A172 (cell line): ENCODE data around the gene RTN4RL1. TPM values are rescaled to one million over a fixed set of nuclear protein-coding genes. Genes with fewer than 3 reads are reported as not detected.

Experiments used
- DNase-seq: peaks from one replicate; pipeline ENCODE4 v3.0.0-alpha.2; 2015; ENCODE audit warnings: low spot score
- total RNA-seq: library from RNA; depleted of rRNA; stranded (reverse); fragments of >200 nt; shearing (Covaris generic); gene quantifications from 2 replicates; pipeline ENCODE4 v1.2.3, GENCODE V29; 2014; rRNA removed

The RTN4RL1 gene, protein sequence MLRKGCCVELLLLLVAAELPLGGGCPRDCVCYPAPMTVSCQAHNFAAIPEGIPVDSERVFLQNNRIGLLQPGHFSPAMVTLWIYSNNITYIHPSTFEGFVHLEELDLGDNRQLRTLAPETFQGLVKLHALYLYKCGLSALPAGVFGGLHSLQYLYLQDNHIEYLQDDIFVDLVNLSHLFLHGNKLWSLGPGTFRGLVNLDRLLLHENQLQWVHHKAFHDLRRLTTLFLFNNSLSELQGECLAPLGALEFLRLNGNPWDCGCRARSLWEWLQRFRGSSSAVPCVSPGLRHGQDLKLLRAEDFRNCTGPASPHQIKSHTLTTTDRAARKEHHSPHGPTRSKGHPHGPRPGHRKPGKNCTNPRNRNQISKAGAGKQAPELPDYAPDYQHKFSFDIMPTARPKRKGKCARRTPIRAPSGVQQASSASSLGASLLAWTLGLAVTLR
- 1.7 and 2.2 TPM in 2 replicates for total RNA-seq

GRCh38 chr17:2025220-2025621 lies at the start of gene RTN4RL1:
Gene RTN4RL1 (minus strand): TSS chr17:2025334. CDS start chr17:2024865, 469 bp downstream.
- DNase-seq, result peak; percentile 62

DNA sequence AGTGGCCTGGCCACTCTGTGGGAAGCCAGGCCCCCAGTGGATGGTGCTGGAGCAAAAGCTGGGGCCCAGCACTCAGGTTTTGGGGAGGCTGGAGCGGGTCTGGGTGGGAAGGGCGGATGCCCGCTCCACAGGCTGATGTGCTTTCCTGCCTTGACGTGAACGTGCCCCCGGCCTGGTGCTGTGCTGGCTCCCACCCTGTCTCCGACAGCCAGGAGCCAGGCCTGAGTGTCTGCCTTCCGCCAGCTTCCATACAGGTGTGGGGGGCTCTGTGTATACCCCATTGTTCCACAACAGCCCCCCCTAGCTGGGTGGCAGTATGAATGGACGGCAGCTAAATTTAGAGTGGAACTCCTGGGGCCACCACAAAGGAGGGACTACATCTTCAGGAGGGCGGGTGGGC lies 49.8 kb upstream of the RTN4RL1 start:
- DNase-seq, result no peak

DNA sequence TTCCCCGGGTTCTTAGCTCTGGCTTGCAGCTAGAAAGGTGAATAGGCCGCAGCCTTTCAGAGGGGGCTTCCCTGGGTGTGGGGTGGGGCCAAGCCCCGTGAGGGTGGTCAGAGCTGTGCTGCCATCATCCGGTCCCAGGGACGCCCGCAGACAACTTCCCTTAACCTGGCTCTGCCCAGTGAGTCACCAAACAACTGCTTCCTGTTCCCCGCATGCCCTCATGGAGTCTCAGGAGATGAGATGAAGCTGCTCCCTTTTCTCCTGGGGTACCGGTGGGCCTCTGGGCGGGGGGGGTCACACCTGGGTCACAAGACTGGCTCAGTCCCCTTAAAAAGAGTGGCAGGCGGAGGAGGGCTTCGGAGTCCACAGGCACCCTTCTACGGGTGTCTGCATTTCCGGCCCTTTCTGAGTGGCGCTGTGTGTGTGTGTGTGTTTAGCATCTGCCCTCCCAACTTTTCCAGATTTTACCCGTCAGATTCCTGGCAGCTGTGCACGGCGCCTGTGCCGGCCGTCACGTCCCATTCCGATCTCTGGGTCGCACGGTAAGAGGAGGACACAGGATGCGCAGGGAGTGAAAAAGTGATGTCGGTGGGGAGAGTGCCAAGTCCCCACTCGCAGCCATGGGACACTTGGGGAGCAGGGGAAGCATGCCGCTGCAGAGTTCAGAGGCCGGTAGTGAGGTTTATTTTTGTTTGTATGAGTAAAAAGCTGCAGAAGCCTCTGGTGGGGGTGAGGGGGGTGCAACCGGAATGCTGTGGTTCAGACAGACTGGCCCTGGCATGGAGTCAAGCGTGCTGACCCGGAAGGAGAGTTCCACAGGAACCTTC lies 46.5 kb upstream of the RTN4RL1 start:
- peak; percentile 62 for DNase-seq

GRCh38 chr17:2071024-2071385 lies 45.9 kb upstream of the RTN4RL1 start:
- DNase-seq, result no peak

- no peak for DNase-seq
These were observed 45.3 kb upstream of the RTN4RL1 start for GRCh38 chr17:2070241-2071023.

DNA sequence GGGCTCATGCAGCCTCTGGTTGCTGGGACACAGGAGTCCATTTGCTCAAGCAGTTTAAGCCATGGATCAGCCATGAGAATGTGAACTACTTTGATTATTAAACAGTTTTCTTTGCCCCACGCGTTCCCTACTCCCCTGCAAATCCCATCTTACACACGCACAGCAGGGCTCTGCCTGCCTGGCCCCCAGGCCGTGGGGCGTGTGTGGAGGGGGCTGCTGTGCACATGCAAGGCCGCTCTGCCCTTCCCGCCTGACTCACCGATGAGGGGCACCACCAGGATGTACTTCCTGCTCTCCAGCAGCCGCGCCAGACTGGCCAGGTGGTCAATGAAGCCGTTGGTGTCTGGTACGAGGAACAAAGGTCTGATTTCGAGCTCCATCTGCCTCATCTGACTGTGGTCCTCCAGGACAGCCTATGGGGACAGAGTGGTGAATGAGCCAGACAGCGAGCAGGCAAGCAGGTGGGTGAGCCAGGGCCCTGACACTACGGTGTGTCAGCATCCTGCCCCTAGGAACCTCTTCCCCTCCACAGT lies 43.5 kb upstream of the RTN4RL1 start:
- peak; percentile 87 for DNase-seq

GRCh38 chr17:2068031-2068518 lies 42.9 kb upstream of the RTN4RL1 start:
- peak; percentile 51 for DNase-seq

DNA sequence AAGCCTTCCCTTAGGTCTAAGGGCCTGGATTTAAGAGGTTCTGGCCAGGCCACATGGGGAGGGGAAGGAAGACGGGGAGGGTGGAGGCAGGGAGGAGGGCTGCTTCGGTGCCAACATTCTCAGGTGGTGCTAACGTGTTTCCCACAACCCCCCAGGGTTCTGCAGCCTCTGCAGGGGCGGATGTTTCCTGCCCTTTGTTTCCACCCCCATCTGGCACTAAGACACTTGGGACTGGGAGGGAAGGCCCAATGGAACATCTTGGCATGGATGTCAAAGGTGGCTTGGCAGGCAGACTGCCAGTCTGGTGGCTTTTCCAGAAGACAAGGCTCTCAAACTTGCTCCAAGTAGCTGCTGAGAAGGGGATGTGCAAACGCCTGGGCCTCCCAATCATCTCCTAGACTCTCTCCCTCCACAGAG lies 42.5 kb upstream of the RTN4RL1 start:
- peak; percentile 83 for DNase-seq

DNA sequence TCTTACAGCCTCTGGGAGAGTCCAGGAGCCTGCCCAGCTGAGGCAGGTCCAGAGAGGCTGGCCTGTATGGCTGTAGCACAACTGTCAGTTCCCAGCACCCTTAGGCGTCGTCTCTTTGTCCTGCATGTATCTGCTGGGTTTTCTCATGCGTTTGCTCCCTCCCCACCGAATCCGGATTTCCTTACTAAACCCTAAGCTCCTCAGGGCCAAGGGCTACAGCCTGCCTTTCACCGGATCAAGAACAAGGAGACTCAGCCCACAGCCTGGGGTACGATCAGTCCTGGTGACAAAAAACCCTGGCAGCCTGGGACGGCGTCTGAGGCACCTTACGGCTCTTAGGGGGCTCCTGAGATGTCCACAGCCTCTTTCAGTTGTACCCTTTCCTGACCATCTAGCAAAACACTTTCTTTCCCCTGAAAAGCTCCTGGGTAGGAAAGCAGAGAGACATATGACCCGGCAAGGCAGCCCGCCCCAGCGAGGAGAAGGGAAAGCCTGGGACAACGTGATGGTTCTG lies 42.0 kb upstream of the RTN4RL1 start:
- no peak for DNase-seq

GRCh38 chr17:2065949-2066400 lies 40.8 kb upstream of the RTN4RL1 start:
- no peak for DNase-seq

DNA sequence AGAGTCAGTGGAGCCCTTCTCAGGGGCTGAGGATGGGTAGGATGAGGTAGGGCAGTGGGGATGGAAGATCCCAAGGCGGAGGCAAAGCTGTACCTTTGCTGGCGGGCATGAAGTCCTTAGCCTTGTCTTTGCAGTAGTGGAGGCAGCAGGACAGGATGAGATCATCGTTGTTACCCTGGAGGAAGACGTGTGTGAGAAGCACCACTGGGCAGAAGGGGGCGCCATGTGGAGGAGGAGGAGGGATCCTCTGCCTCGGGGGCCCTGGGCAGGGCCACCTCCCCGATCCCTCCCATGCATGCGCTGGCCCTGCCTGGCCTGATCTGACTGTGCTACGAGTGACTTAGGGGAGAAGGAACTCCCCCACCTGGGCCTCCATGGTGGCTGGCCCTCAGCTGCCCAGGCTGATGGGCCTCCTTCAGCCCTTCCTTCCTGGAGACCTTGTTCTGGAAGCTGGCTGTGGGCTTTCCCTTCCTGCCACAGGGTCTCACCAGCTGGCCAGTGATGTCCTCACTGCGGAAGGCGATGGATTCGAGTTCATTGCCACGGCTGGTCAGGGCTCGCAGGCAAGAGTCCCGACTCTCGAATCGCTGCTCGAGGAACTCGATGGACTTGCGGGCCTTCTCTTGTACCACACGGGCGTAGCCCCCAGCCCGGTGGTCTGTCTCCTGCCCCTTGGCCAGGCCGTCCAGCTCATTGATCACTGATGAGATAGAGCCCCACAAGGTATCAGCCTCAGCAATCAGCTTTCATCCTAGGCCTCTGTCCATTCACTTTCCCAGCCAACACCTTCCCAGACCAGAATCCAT lies 40.0 kb upstream of the RTN4RL1 start:
- DNase-seq, result peak; percentile 54

- no peak for DNase-seq
These were observed 39.4 kb upstream of the RTN4RL1 start for GRCh38 chr17:2064520-2064971.

DNA sequence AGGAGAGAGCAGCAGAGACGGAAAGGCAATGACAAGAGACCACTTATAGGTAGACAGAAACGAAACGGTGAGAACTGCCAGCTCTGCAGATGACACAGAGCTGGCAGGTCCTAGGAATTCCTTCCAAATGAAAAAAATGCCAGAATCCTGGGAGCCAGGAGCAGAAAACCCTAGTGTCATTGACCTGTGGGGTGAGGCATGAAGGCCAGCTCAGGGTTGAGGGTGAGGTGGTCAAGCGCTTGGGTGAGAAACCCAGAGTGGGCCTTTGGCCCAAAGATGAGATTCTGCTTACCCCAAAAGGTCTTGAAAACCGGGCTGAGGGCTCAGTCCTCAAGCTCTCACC lies 39.0 kb upstream of the RTN4RL1 start:
- DNase-seq, result no peak

DNA sequence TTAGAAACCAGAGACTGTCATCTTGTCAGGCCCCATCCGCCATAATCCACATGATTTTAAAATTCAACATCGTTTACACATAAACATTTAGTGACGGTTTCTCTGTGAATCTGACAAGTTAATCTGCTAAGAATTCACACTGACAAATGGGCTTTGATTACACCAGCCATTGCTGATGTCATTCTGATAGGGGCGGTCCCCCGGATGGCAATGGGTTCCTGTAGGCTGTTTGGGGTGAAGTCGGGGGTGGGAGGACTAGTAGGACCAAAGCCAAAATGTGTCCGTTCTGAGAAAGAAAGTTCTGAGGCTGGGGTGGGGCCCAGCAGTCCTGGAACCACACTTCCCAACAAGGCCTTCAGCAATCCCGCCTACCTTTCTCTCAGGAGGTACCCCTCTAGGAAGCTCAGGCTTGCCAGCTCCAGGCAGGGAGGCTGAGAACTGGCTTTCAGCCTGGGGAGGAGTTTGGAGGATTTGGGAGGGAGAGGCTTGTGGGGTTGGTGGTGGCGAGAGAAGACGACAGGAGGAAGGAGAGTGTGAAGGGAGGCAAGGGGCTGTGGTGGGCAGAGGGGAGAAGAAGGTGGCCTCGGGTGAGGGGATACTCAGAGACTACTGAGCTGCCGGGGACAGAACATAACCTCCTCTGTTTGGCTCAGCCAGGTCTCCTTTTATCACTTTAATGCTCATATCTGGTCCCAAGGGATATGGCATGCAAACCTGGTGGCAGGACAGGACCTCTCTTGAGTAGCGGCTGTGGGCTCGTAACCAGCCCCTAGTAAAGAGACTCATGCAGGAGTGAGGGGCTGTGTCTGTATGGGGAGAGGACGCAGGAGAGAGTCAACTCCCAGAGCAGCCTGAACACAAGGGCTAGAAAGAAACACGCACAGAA lies 38.4 kb upstream of the RTN4RL1 start:
- DNase-seq, result no peak

DNA sequence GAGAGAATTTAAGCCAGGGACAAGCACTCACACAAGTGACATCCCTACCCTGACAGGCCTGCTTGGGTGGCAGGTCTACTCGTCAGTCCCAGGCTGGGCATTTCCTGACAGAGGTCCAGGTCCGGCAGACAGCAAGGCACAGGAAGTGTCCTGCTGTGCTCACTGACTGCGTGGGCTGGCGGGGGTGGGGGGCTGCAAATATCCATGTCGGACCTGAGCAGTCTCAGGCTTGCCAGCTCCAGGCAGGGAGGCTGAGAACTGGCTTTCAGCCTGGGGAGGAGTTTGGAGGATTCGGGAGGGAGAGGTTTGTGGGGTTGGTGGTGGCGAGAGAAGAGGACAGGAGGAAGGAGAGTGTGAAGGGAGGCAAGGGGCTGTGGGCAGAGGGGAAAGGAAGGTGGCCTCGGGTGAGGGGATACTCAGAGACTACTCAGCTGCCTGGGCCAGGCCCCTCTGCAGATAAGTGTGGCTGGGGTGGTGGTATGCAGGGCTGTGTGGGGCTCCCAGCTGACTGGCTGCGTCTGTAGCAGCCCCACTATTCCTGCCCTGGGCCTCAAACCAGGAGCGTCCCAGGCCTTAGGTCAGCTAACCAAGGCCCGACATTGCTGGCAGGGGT lies 37.5 kb upstream of the RTN4RL1 start:
- DNase-seq, result peak; percentile 62

- DNase-seq, result no peak
These were observed 36.4 kb upstream of the RTN4RL1 start for GRCh38 chr17:2061441-2061958.

DNA sequence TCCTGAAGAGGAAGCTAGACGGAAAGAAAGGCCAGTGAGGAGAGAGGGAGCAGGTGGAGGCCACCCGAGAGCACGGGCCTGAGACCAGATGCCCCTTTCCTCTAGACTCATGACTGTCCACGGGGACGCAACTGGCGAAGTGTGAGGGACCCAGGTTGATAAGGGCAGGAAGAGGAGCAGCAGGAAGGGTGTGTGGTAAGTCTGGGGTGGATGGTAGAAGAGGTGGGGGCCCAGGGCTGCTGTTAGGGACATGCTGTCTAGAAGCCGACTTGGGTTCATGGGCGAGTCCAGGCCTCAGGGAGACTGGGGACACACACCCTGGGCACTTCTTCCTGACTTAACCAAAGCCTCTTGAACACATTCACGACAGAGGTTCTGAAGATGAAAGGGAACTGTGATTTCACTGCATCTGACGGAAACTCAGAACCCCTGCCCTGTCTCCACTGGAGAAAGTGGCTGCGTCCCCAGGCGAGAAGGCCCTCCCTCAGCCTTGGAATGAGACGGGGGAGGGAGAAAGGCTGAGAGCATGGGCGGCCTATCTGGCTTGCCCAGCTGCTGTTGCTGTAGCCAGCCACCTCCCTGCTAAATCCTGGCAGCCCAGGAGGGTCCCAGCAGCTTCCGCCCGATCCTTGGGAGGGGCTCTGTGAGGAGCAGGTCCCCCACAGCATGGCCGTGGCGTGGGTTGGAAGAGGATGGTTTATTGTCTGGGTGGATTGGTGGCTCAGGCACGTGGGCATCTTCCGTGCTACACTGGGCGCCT lies 35.7 kb upstream of the RTN4RL1 start:
- DNase-seq, result no peak

DNA sequence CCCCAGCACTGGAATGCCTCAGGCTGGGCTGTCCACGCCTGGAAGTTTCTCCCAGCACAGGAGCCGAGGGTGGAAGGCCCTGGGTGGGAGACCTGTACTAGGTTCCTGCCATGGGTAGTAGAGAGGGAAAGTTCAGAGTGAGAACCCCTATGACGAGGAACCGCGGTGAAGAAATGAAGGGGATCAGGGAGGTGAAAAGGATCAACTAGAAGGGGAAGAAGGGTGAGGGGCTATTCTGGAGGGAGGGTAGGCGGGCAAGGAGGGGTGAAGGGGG lies 35.2 kb upstream of the RTN4RL1 start:
- no peak for DNase-seq
